AG04450 (cell line): ENCODE measurements around the gene LRRC8C. TPM values are rescaled to one million over a fixed set of nuclear protein-coding genes. Genes with fewer than 3 reads are reported as not detected.

ENCODE experiments used
- CTCF ChIA-PET: fragments of 300-600, 350-600 bp; formaldehyde crosslinking; extraction: SDS; loops from one replicate; lab custom pipeline; 2022; ENCODE audit warnings: antibody characterized with exemption, inconsistent platforms; lab: Charles Lee
- POLR2A ChIA-PET: fragments of 350-600 bp; formaldehyde crosslinking; extraction: SDS; loops from one replicate; lab custom pipeline; 2021; ENCODE audit warnings: antibody characterized with exemption, inconsistent platforms; lab: Yijun Ruan, JAX
- DNase-seq: peaks from one replicate; pipeline ENCODE4 v3.0.0-alpha.2; 2011; ENCODE audit warnings: low read depth, low spot score
- H3K27ac ChIP-seq: one replicate; pipeline ENCODE4 v1.5.1; 2012; ENCODE audit warnings: low read depth, low read length, control low read depth
- H3K27me3 ChIP-seq: one replicate; pipeline ENCODE4 v1.6.0; 2012; ENCODE audit warnings: low read length; ENCODE audit not compliant: control insufficient read depth, insufficient read depth
- H3K4me3 ChIP-seq: 2 replicates; pipeline ENCODE4 v1.5.1; 2011; ENCODE audit warnings: mild to moderate bottlenecking, low read depth, low read length, control low read depth
- H3K9me3 ChIP-seq: 2 replicates; pipeline ENCODE4 v1.5.1; 2012; ENCODE audit warnings: low read length; ENCODE audit not compliant: control insufficient read depth, insufficient read depth
- polyA plus RNA-seq: library from polyadenylated mRNA; depleted of rRNA; stranded (reverse); fragments of >200 nt; gene quantifications from 2 replicates; pipeline ENCODE4 v1.2.3, GENCODE V29; 2011
- TF ChIP-seq, protein P1 (sequence below): IDR thresholded peaks from 2 replicates; pipeline ENCODE4 v1.5.1; 2011; ENCODE audit warnings: low read depth, low read length, control low read depth, inconsistent platforms

Gene LRRC8C
- polyA plus RNA-seq, 1 experiment, result 19.4 TPM

DNA sequence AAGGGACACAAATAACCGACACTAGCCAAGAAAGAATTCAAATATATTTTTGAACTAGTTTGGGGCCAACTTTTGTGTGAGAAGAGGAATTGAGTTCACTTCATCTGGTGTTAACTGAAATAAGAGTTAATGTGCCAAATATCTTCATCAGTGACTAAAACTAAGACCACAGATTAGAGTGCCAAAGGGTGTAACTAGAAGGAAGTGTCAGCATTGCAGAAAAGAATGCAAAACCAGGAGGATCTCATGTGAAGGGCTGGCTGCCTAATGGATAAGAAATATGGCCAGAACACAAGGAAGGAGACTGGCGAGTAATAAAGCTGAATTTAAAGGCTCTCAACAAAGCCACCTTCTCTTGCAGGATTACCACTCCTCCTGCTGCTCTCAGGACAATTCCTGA is 126.1 kb downstream of the LRRC8C start:
- CTCF ChIA-PET, result interaction anchor here (0.6 to 9.8 kb wide), 6 partner anchors 39 to 1173 kb away, joined by 4 to 207 read pairs (median 4); partner anchors contain the start of gene LRRC8C
- no peaks in the 10 kb centered on the region for H3K9me3 ChIP-seq
- H3K27ac ChIP-seq, result no peak overlapping the region
- POLR2A ChIA-PET, result no interaction called here
- H3K27me3 ChIP-seq, result no peaks in the 10 kb centered on the region
- DNase-seq, result no peak
- no peak overlapping the region for H3K4me3 ChIP-seq
- TF ChIP-seq, protein P1, sequence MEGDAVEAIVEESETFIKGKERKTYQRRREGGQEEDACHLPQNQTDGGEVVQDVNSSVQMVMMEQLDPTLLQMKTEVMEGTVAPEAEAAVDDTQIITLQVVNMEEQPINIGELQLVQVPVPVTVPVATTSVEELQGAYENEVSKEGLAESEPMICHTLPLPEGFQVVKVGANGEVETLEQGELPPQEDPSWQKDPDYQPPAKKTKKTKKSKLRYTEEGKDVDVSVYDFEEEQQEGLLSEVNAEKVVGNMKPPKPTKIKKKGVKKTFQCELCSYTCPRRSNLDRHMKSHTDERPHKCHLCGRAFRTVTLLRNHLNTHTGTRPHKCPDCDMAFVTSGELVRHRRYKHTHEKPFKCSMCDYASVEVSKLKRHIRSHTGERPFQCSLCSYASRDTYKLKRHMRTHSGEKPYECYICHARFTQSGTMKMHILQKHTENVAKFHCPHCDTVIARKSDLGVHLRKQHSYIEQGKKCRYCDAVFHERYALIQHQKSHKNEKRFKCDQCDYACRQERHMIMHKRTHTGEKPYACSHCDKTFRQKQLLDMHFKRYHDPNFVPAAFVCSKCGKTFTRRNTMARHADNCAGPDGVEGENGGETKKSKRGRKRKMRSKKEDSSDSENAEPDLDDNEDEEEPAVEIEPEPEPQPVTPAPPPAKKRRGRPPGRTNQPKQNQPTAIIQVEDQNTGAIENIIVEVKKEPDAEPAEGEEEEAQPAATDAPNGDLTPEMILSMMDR, result no peak

DNA sequence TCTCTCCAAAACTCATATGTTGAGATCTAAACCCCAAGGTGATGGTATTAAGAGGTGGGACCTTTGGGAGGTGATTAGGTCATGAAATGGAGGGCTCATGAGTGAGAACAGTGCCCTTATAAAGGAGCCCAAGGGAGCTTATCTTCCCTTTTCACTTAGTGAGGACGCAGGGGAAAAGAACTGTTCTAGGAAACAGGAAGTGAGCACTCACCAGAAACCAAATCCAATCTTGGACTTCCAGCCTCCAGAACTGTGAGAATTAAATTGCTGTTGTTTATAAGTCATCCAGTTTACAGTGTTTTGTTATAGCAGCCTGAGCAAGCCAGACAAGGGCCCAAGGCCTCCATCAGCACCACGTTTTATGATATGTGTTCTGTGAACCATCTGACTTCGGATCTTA is 127.6 kb downstream of the LRRC8C start:
- TF ChIP-seq, protein P1, result no peak
- no peaks in the 10 kb centered on the region for H3K27me3 ChIP-seq
- ChIA-PET CTCF (interaction anchor here (9.8 kb wide), 1 partner anchor 127 kb away, joined by 207 read pairs; the partner anchor contains the start of gene LRRC8C), POLR2A (no interaction called here)
- no peaks in the 10 kb centered on the region for H3K9me3 ChIP-seq
- no peak overlapping the region for H3K4me3 ChIP-seq
- DNase-seq, result no peak
- H3K27ac ChIP-seq, result no peak overlapping the region

DNA sequence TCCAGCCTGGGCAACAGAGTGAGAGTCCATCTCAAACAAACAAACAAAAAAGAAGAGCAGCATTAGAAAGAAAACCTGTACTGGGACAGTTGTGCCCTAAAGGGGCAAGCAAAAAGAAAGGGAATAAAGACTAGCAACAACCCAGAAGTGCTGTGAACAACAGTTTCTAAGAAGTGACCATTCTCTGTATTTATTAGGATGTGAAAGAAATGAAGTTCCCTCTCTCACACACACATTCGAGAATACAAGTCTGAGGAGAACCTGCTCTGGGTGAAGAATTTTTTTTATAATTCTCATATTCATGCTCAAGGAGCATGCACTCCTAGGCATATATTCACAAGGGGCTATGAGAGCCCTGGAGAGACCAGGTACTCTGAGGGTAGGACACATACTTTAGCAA is 128.4 kb downstream of the LRRC8C start:
- Histone ChIP-seq H3K27me3 (no peaks in the 10 kb centered on the region), H3K27ac (no peak overlapping the region), H3K9me3 (no peaks in the 10 kb centered on the region), H3K4me3 (no peak overlapping the region)
- TF ChIP-seq, protein P1, result no peak
- CTCF ChIA-PET, result interaction anchor here (1.8 to 9.8 kb wide), 9 partner anchors 11 to 277 kb away, joined by 8 to 207 read pairs (median 33); partner anchors contain the start of gene LRRC8C
- no peak for DNase-seq
- POLR2A ChIA-PET, result no interaction called here

DNA sequence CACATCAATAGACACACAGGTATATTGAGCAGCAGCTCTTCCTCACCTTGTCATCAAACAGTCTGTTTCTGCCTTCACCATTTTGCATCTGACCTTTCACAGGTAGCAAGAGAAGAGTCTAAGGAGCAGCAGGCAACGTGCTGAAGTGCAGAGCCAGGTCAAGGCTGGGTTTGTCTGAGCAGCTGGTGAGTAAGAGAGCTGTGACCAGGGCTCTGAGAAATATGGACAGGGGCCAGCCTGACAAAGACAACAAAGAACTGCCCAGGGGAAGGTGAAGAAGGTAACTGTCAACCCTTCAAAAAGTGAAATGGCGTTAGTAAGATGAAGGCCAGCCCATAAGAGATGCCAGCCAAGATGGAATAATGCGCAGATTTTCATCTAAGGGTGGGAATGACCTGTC is 129.0 kb downstream of the LRRC8C start:
- POLR2A ChIA-PET, result no interaction called here
- no peak overlapping the region for H3K27ac ChIP-seq
- TF ChIP-seq, protein P1, result no peak
- H3K4me3 ChIP-seq, result no peak overlapping the region
- CTCF ChIA-PET, result interaction anchor here (1.0 to 9.8 kb wide), 29 partner anchors 9 to 778 kb away, joined by 3 to 207 read pairs (median 9); partner anchors contain the start of gene LRRC8C
- no peaks in the 10 kb centered on the region for H3K9me3 ChIP-seq
- no peaks in the 10 kb centered on the region for H3K27me3 ChIP-seq
- DNase-seq, result no peak

DNA sequence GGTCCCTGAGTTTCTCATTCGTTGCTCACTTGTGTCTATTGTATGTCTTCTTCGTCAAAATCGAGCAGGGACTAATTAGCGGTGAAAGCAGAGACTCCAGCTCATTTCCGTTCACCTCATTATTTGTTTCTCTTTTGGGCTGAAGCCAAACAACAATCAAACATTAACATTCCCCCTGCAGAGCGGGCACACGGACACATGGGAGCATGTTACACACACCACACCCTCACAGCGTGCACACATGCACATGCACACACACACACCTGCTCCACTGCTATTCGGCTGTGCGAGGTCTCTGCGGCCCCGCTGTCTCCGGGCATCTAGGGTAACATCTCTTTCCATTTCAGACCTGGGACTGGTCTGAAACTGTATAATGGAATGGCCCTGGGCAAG is 129.5 kb downstream of the LRRC8C start:
- DNase-seq, result no peak
- TF ChIP-seq, protein P1, result no peak
- no peak overlapping the region; the same call in 1 of the 2 replicates for H3K4me3 ChIP-seq
- no peaks in the 10 kb centered on the region for H3K9me3 ChIP-seq
- CTCF ChIA-PET, result interaction anchor here (0.6 to 9.8 kb wide), 90 partner anchors 7 to 778 kb away, joined by 3 to 207 read pairs (median 4); partner anchors contain the start of gene LRRC8C
- POLR2A ChIA-PET, result interaction anchor here (0.8 to 1.6 kb wide), 3 partner anchors 9 to 130 kb away, joined by 3 to 9 read pairs (median 4); partner anchors contain the start of gene LRRC8C
- H3K27ac ChIP-seq, result no peak overlapping the region
- no peaks in the 10 kb centered on the region for H3K27me3 ChIP-seq
